Muscle of back (tissue), 11 donors: Measurements from ENCODE around the gene LAMA4. TPM values are rescaled to one million over a fixed set of nuclear protein-coding genes. Genes with fewer than 3 reads are reported as not detected.

Experiments used
- DNase-seq, 3 donors: peaks; one replicate each; pipeline versions ENCODE4 v3.0.0 to v3.0.0-alpha.2; 2013
- polyA plus RNA-seq, 10 donors: library from polyadenylated mRNA; unstranded; fragments of 120-200 nt; gene quantifications; one replicate each; pipeline ENCODE4 v1.2.1, GENCODE V29; 2013; ENCODE audit not compliant: insufficient read length in 10 of 10

Gene LAMA4
- polyA plus RNA-seq, 10 donors, result 141 to 228 (median 158) TPM

- DNase-seq, result no peak
Observed at GRCh38 chr6:112154711-112155110, 99.7 kb downstream of the LAMA4 start.

- DNase-seq, result peak in 1 of 3 donors; percentile 41
Observed at GRCh38 chr6:112153926-112154607, 100.3 kb downstream of the LAMA4 start.

- peak in 2 of 3 donors; percentile 23 to 43 for DNase-seq
Observed at GRCh38 chr6:112150363-112150762, 104.0 kb downstream of the LAMA4 start.

- DNase-seq, result peak; percentile 45 to 75 (median 75)
Observed at GRCh38 chr6:112149719-112150263, 104.6 kb downstream of the LAMA4 start.

GRCh38 chr6:112149236-112149635 lies 105.1 kb downstream of the LAMA4 start:
- DNase-seq, result no peak

- DNase-seq, result no peak
Observed at GRCh38 chr6:112148103-112148502, 106.3 kb downstream of the LAMA4 start.

GRCh38 chr6:112145080-112145573 lies 109.2 kb downstream of the LAMA4 start:
- no peak for DNase-seq

GRCh38 chr6:112144145-112144926 lies 110.0 kb downstream of the LAMA4 start:
- peak in 2 of 3 donors; percentile 32 to 46 for DNase-seq

- no peak for DNase-seq
Observed at GRCh38 chr6:112141707-112142106, 112.7 kb downstream of the LAMA4 start.

- DNase-seq, result no peak
Observed at GRCh38 chr6:112139052-112139451, 115.3 kb downstream of the LAMA4 start.

- DNase-seq, result no peak
Observed at GRCh38 chr6:112130878-112131277, 123.5 kb downstream of the LAMA4 start.

- DNase-seq, result no peak
Observed at GRCh38 chr6:112128208-112128607, 126.2 kb downstream of the LAMA4 start.

- DNase-seq, result no peak
Observed at GRCh38 chr6:112123982-112124381, 130.4 kb downstream of the LAMA4 start.

GRCh38 chr6:112122756-112123155 lies 131.6 kb downstream of the LAMA4 start:
- no peak for DNase-seq

- DNase-seq, result no peak
Observed at GRCh38 chr6:112118034-112118433, 136.3 kb downstream of the LAMA4 start.

- no peak for DNase-seq
Observed at GRCh38 chr6:112117554-112117953, 136.8 kb downstream of the LAMA4 start.

- DNase-seq, result no peak
Observed at GRCh38 chr6:112116221-112116620, 138.1 kb downstream of the LAMA4 start.

GRCh38 chr6:112114577-112115223 lies 139.7 kb downstream of the LAMA4 start:
- DNase-seq, result no peak

GRCh38 chr6:112113918-112114317 lies 140.4 kb downstream of the LAMA4 start:
- peak in 2 of 3 donors; percentile 4 to 13 for DNase-seq

- peak; percentile 54 to 79 (median 62) for DNase-seq
Observed at GRCh38 chr6:112113431-112113830, 140.9 kb downstream of the LAMA4 start.

GRCh38 chr6:112109262-112109661 lies 145.1 kb downstream of the LAMA4 start:
- no peak for DNase-seq

- DNase-seq, result no peak
Observed at GRCh38 chr6:112106562-112106961, 147.8 kb downstream of the LAMA4 start.
